ENCODE measurements around the gene UPF3A.

The UPF3A gene

GRCh38 chr13:114303700-114304327 is 22.4 kb downstream of the UPF3A start:
- no peak for TF ChIP-seq YY1 (IDR thresholded peaks at IDR 0.05; ENCODE audit: low read depth)
- TF ChIP-seq NFIC (IDR thresholded peaks at IDR 0.05), result no peak
- TF ChIP-seq TCF12 (IDR thresholded peaks at IDR 0.05; ENCODE audit: low read depth), result no peak

- TF ChIP-seq FOXM1 (IDR thresholded peaks at IDR 0.05; ENCODE audit: borderline replicate concordance, low read depth) (no peak), ZBTB7A (IDR thresholded peaks at IDR 0.05; ENCODE audit: low read depth) (no peak), EGR1 (IDR thresholded peaks at IDR 0.05) (no peak), NFIC (IDR thresholded peaks at IDR 0.05) (no peak), TAF1 (IDR thresholded peaks at IDR 0.05; ENCODE audit: low read depth) (no peak)
Observed at GRCh38 chr13:114304346-114305034, 23.1 kb downstream of the UPF3A start.

- TF ChIP-seq REST (IDR thresholded peaks at IDR 0.05; ENCODE audit: low read depth) (no peak), CEBPB (IDR thresholded peaks at IDR 0.05) (no peak), MAX (IDR thresholded peaks at IDR 0.05) (no peak), NFIC (IDR thresholded peaks at IDR 0.05) (no peak), USF1 (IDR thresholded peaks at IDR 0.05) (no peak), FOXM1 (IDR thresholded peaks at IDR 0.05; ENCODE audit: borderline replicate concordance, low read depth) (no peak), ZBTB7A (IDR thresholded peaks at IDR 0.05; ENCODE audit: low read depth) (no peak), TCF12 (IDR thresholded peaks at IDR 0.05; ENCODE audit: low read depth) (no peak), CREB1 (IDR thresholded peaks at IDR 0.05; ENCODE audit: low read depth) (no peak), RAD21 (IDR thresholded peaks at IDR 0.05; ENCODE audit: low read depth) (no peak), TEAD4 (IDR thresholded peaks at IDR 0.05) (no peak), TAF1 (IDR thresholded peaks at IDR 0.05; ENCODE audit: low read depth) (no peak), YY1 (IDR thresholded peaks at IDR 0.05; ENCODE audit: low read depth) (no peak), EGR1 (IDR thresholded peaks at IDR 0.05) (no peak)
Observed at GRCh38 chr13:114309086-114309485, 27.7 kb downstream of the UPF3A start.

GRCh38 chr13:114309806-114310410 is 28.5 kb downstream of the UPF3A start:
- TF ChIP-seq EP300 (IDR thresholded peaks at IDR 0.05; ENCODE audit: borderline replicate concordance), result no peak

GRCh38 chr13:114310956-114311355 is 29.6 kb downstream of the UPF3A start:
- TF ChIP-seq CREB1 (IDR thresholded peaks at IDR 0.05; ENCODE audit: low read depth) (no peak), MAX (IDR thresholded peaks at IDR 0.05) (no peak), EP300 (IDR thresholded peaks at IDR 0.05; ENCODE audit: borderline replicate concordance) (no peak), TCF12 (IDR thresholded peaks at IDR 0.05; ENCODE audit: low read depth) (no peak), ZBTB7A (IDR thresholded peaks at IDR 0.05; ENCODE audit: low read depth) (no peak), NFIC (IDR thresholded peaks at IDR 0.05) (no peak), TAF1 (IDR thresholded peaks at IDR 0.05; ENCODE audit: low read depth) (no peak)

GRCh38 chr13:114311387-114311786 is 30.0 kb downstream of the UPF3A start:
- TF ChIP-seq RAD21 (IDR thresholded peaks at IDR 0.05; ENCODE audit: low read depth), result no peak

GRCh38 chr13:114311908-114312307 is 30.5 kb downstream of the UPF3A start:
- no peak for TF ChIP-seq YY1 (IDR thresholded peaks at IDR 0.05; ENCODE audit: low read depth)
- TF ChIP-seq TEAD4 (IDR thresholded peaks at IDR 0.05), result no peak
- no peak for TF ChIP-seq EGR1 (IDR thresholded peaks at IDR 0.05)
- TF ChIP-seq ZBTB7A (IDR thresholded peaks at IDR 0.05; ENCODE audit: low read depth), result no peak
- TF ChIP-seq FOXM1 (IDR thresholded peaks at IDR 0.05; ENCODE audit: borderline replicate concordance, low read depth), result no peak
- no peak for TF ChIP-seq TAF1 (IDR thresholded peaks at IDR 0.05; ENCODE audit: low read depth)
- TF ChIP-seq EP300 (IDR thresholded peaks at IDR 0.05; ENCODE audit: borderline replicate concordance), result no peak
- TF ChIP-seq CREB1 (IDR thresholded peaks at IDR 0.05; ENCODE audit: low read depth), result no peak
- no peak for TF ChIP-seq CEBPB (IDR thresholded peaks at IDR 0.05)
- TF ChIP-seq TCF12 (IDR thresholded peaks at IDR 0.05; ENCODE audit: low read depth), result no peak
- TF ChIP-seq REST (IDR thresholded peaks at IDR 0.05; ENCODE audit: low read depth), result no peak
- no peak for TF ChIP-seq MAX (IDR thresholded peaks at IDR 0.05)
